ENCODE measurements around the gene ADAMTSL5.

- TF ChIP-seq ZBTB7A (IDR thresholded peaks at IDR 0.05; ENCODE audit: low read depth) (no peak), USF1 (IDR thresholded peaks at IDR 0.05) (peak; percentile 39)
These were observed 20.8 kb upstream of the ADAMTSL5 start for GRCh38 chr19:1533510-1534150.
